Measurements from ENCODE around the gene PDE7B. TPM values are rescaled to one million over a fixed set of nuclear protein-coding genes. Genes with fewer than 3 reads are reported as not detected.

The PDE7B gene
- total and polyA plus RNA-seq, 2 of the 8 experiments (the other 6 are each of a cell fraction or from before 2014, with no cell fraction given) = not detected

DNA sequence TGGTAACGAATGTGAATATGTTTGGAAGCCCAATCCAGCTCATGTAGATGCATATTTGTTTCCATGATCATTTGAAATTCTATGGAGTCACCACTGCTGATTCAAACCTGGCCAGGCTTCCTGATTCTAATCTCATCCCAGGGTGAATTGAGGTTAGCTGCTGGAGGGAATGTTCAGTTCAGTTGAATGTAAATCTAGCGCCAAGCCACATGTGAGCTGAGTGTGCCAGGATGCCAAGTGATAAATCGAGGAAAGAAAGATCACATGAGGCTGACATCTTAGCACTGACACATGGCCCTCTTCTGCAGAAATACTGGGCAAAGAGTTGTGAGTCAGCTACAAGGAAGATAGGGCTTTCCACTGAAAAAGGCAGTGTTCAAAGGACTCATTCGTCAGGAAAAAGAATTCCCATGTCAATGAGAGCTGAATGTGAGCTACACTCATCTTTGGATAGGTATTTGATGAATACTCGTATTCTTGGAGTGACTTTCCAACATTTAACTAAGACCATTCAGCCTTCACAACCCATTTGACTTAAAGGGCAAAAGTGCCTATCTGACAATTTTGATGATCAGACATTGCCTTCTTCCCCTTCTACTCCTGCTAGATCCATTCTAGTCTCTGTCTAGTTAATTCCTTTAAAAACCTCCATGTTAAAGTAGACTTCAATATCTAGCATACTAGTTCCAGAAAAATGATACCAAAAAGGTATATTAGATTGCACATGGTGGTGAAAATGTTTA lies 226.5 kb downstream of the PDE7B start (continued):
- TF ChIP-seq PHF8 (conservative IDR thresholded peaks at IDR 0.05; ENCODE audit: low read depth, low read length) = no peak

Data from H1 (cell line).